Glomerular endothelial cell (primary cell): ENCODE data around the gene ARL16. TPM values are rescaled to one million over a fixed set of nuclear protein-coding genes. Genes with fewer than 3 reads are reported as not detected.

Experiments
- DNase-seq: peaks from one replicate; pipeline ENCODE4 v3.0.0-alpha.2; 2011; ENCODE audit warnings: low read depth, low spot score; ENCODE audit errors: extremely low read depth
- total RNA-seq: library from RNA; depleted of rRNA; stranded (reverse); fragments of >200 nt; gene quantifications from 2 replicates; pipeline ENCODE4 v1.2.3, GENCODE V29; 2015

The ARL16 gene
- total RNA-seq, 1 donor from 2014 or later: 25.6 TPM

- no peak for DNase-seq
Observed at GRCh38 chr17:81648013-81648706, 35.4 kb downstream of the ARL16 start.

- DNase-seq: no peak
Observed at GRCh38 chr17:81647640-81648012, 36.0 kb downstream of the ARL16 start.

- no peak for DNase-seq
Observed at GRCh38 chr17:81646869-81647600, 36.6 kb downstream of the ARL16 start.

GRCh38 chr17:81644976-81645952 lies 38.3 kb downstream of the ARL16 start:
- DNase-seq: no peak

- no peak for DNase-seq
Observed at GRCh38 chr17:81644496-81644895, 39.1 kb downstream of the ARL16 start.

GRCh38 chr17:81641825-81642489 lies 41.6 kb downstream of the ARL16 start:
- DNase-seq: no peak

GRCh38 chr17:81640011-81640410 lies 43.6 kb downstream of the ARL16 start:
- DNase-seq: no peak

- DNase-seq: no peak
Observed at GRCh38 chr17:81638683-81639082, 44.9 kb downstream of the ARL16 start.

- DNase-seq: peak; percentile 9
Observed at GRCh38 chr17:81636505-81637288, 46.9 kb downstream of the ARL16 start, which contains the start of the genes NPLOC4 and TSPAN10. Gene NPLOC4 (minus strand): TSS chr17:81637112. CDS start chr17:81636930, 182 bp downstream. Gene TSPAN10 (plus strand): TSS chr17:81637196. CDS start chr17:81642413, 5,217 bp downstream.

GRCh38 chr17:81635973-81636504 lies 47.6 kb downstream of the ARL16 start:
- no peak for DNase-seq

- DNase-seq: no peak
Observed at GRCh38 chr17:81635431-81635830, 48.2 kb downstream of the ARL16 start.

- DNase-seq: no peak
Observed at GRCh38 chr17:81631482-81631881, 52.1 kb downstream of the ARL16 start.

Other genes starting within 250 kb of the ARL16 start
- gene ACTG1, start 171.0 kb downstream of the ARL16 start, total RNA-seq: 7,260 and 9,336 TPM in 2 replicates
- 0.29 and 0.64 TPM in 2 replicates for gene FSCN2, start 155.4 kb downstream of the ARL16 start, total RNA-seq
- gene FAAP100, start 131.4 kb downstream of the ARL16 start, total RNA-seq: 44.2 and 50.8 TPM in 2 replicates
- gene NPLOC4, start 46.7 kb downstream of the ARL16 start, total RNA-seq: 80.5 and 111 TPM in 2 replicates
- 0.18 and 0.44 TPM in 2 replicates for gene TSPAN10, start 46.6 kb downstream of the ARL16 start, total RNA-seq
- 2.7 and 3.2 TPM in 2 replicates for gene PDE6G, start 27.3 kb downstream of the ARL16 start, total RNA-seq
- 16.5 and 35.1 TPM in 2 replicates for gene OXLD1, start 17.2 kb downstream of the ARL16 start, total RNA-seq
- 19.0 and 22.8 TPM in 2 replicates for gene CCDC137, start 17.1 kb downstream of the ARL16 start, total RNA-seq
- gene HGS, start 214 bp upstream of the ARL16 start, total RNA-seq: 136 and 145 TPM in 2 replicates
- gene MRPL12, start 19.6 kb upstream of the ARL16 start, total RNA-seq: 75.4 and 84.5 TPM in 2 replicates
- gene SLC25A10, start 28.5 kb upstream of the ARL16 start, total RNA-seq: 13.2 and 19.0 TPM in 2 replicates
- gene GCGR, start 120.4 kb upstream of the ARL16 start, total RNA-seq: not detected in 2 replicates
- 134 and 148 TPM in 2 replicates for gene MCRIP1, start 149.5 kb upstream of the ARL16 start, total RNA-seq
- gene PPP1R27, start 151.3 kb upstream of the ARL16 start, total RNA-seq: not detected in 2 replicates
- gene P4HB, start 176.7 kb upstream of the ARL16 start, total RNA-seq: 3,025 and 3,034 TPM in 2 replicates
- gene ARHGDIA, start 187.5 kb upstream of the ARL16 start, total RNA-seq: 426 and 442 TPM in 2 replicates
- gene ALYREF, start 207.8 kb upstream of the ARL16 start, total RNA-seq: 151 and 152 TPM in 2 replicates
- gene ANAPC11, start 207.9 kb upstream of the ARL16 start, total RNA-seq: 180 and 216 TPM in 2 replicates
- gene NPB, start 218.4 kb upstream of the ARL16 start, total RNA-seq: 0.68 and 1.9 TPM in 2 replicates
- gene PCYT2, start 227.6 kb upstream of the ARL16 start, total RNA-seq: 36.6 and 62.9 TPM in 2 replicates
- 22.7 and 33.2 TPM in 2 replicates for gene SIRT7, start 234.4 kb upstream of the ARL16 start, total RNA-seq
- gene MAFG, start 243.9 kb upstream of the ARL16 start, total RNA-seq: 20.4 and 34.4 TPM in 2 replicates